Lower lobe of right lung (tissue), 2 donors: ENCODE measurements around the gene ATP11B. TPM values are rescaled to one million over a fixed set of nuclear protein-coding genes. Genes with fewer than 3 reads are reported as not detected.
A peak's percentile ranks its signal among the peaks of the same experiment; 100 is the strongest.

Experiments used
- ATAC-seq, 2 donors: fragments of 200-7000 bp; cut with Tn5 transposase; one replicate each; pipeline ENCODE4 v1.9.1; 2020 to 2022; ENCODE audit warnings: mild to moderate bottlenecking in 2 of 2, moderate library complexity in 2 of 2
- DNase-seq: peaks from one replicate; pipeline ENCODE4 v3.0.0-alpha.2; 2020
- H3K27ac ChIP-seq: fragments of 200-600 bp; one replicate; pipeline ENCODE4 v1.8.0; 2022
- H3K27me3 ChIP-seq: fragments of 200-600 bp; one replicate; pipeline ENCODE4 v1.8.0; 2022; ENCODE audit warnings: low read depth
- H3K36me3 ChIP-seq: fragments of 200-600 bp; one replicate; pipeline ENCODE4 v1.8.0; 2022; ENCODE audit warnings: mild to moderate bottlenecking
- H3K4me1 ChIP-seq: fragments of 200-600 bp; one replicate; pipeline ENCODE4 v1.8.0; 2022
- H3K4me3 ChIP-seq: fragments of 200-600 bp; one replicate; pipeline ENCODE4 v1.8.0; 2022; ENCODE audit warnings: mild to moderate bottlenecking
- H3K9me3 ChIP-seq: fragments of 200-600 bp; one replicate; pipeline ENCODE4 v1.8.0; 2022
- CTCF ChIP-seq: fragments of 200-600 bp; IDR thresholded peaks from one replicate; pipeline ENCODE4 v1.8.0; 2022; ENCODE audit warnings: antibody characterized with exemption, mild to moderate bottlenecking
- intact Hi-C: fragments of 100-400 bp; cut with DNase I; formaldehyde crosslinking; loops from one replicate; pipeline ENCODE4 v1.11.0; 2022
- total RNA-seq: library from RNA; stranded (reverse); fragmentation: NEBNext Ultra II Directional; extraction: Animal tissue kit (Norgen Biotek cat#: 25700); gene quantifications from one replicate; pipeline ENCODE4 v1.2.1, GENCODE V29; 2021
- donor health status: DM: no; HTN: yes; CAD: no; lungs with severe emphysema.

ATP11B gene
- total RNA-seq, 1 donor from 2014 or later = 69.1 TPM

GRCh38 chr3:182962166-182962565 lies 168.9 kb downstream of the ATP11B start:
- peak; percentile 31 to 47 for ATAC-seq
- Histone ChIP-seq H3K4me1 (peaks cover 7% of the 10 kb centered on the region), H3K36me3 (peaks cover 38% of the 10 kb centered on the region), H3K27ac (no peak overlapping the region), H3K9me3 (no peaks in the 10 kb centered on the region), H3K27me3 (no peaks in the 10 kb centered on the region), H3K4me3 (no peak overlapping the region)
- intact Hi-C loops = no loop called here
- no peak for TF ChIP-seq CTCF
- no peak for DNase-seq

GRCh38 chr3:182964179-182964578 lies 170.9 kb downstream of the ATP11B start:
- Histone ChIP-seq H3K4me1 (peaks cover 25% of the 10 kb centered on the region), H3K36me3 (peaks cover 30% of the 10 kb centered on the region), H3K27ac (no peak overlapping the region), H3K27me3 (no peaks in the 10 kb centered on the region), H3K4me3 (no peak overlapping the region), H3K9me3 (no peaks in the 10 kb centered on the region)
- TF ChIP-seq CTCF = no peak
- intact Hi-C loops = no loop called here
- ATAC-seq (no peak), DNase-seq (no peak)

GRCh38 chr3:182965861-182966366 lies 172.6 kb downstream of the ATP11B start:
- Histone ChIP-seq H3K9me3 (no peaks in the 10 kb centered on the region), H3K36me3 (peaks cover 21% of the 10 kb centered on the region), H3K4me1 (peaks cover 32% of the 10 kb centered on the region), H3K27ac (no peak overlapping the region), H3K27me3 (no peaks in the 10 kb centered on the region), H3K4me3 (no peak overlapping the region)
- ATAC-seq (no peak), DNase-seq (no peak)
- TF ChIP-seq CTCF = no peak
- intact Hi-C loops = no loop called here

- peaks cover 32% of the 10 kb centered on the region for H3K4me1 ChIP-seq
- intact Hi-C loops = no loop called here
- no peaks in the 10 kb centered on the region for H3K9me3 ChIP-seq
These were observed 174.2 kb downstream of the ATP11B start for GRCh38 chr3:182967218-182968204.

GRCh38 chr3:182969277-182969676 lies 176.0 kb downstream of the ATP11B start:
- Histone ChIP-seq H3K4me3 (no peak overlapping the region), H3K4me1 (peaks cover 32% of the 10 kb centered on the region), H3K36me3 (no peaks in the 10 kb centered on the region), H3K9me3 (no peaks in the 10 kb centered on the region), H3K27ac (no peak overlapping the region), H3K27me3 (no peaks in the 10 kb centered on the region)
- intact Hi-C loops = no loop called here
- no peak for ATAC-seq
- no peak for DNase-seq
- TF ChIP-seq CTCF = no peak

More at GRCh38 chr3:182967218-182968204, 174.2 kb downstream of the ATP11B start:
- Histone ChIP-seq H3K27ac (no peak overlapping the region), H3K36me3 (peaks cover 14% of the 10 kb centered on the region), H3K4me3 (no peak overlapping the region), H3K27me3 (no peaks in the 10 kb centered on the region)
- ATAC-seq (no peak), DNase-seq (no peak)
- no peak for TF ChIP-seq CTCF
